A673 (cell line): ENCODE measurements around the gene COX7B. TPM values are rescaled to one million over a fixed set of nuclear protein-coding genes. Genes with fewer than 3 reads are reported as not detected.
"Not testable (repeated sequence)": the region's sequence is repeated elsewhere in the genome, so short reads cannot be mapped to it uniquely, and the experiment has no call there.

ENCODE experiments used
- BruUV-seq: library from RNA; stranded (reverse); fragments of 400-500 nt; replicated peaks from 2 replicates; lab custom pipeline; 2021; lab: Mats Ljungman, UMichigan
- CTCF ChIA-PET: fragments of 300-600 bp; sonication (Branson Sonifier 250); formaldehyde crosslinking; loops from one replicate; lab custom pipeline; 2022; ENCODE audit warnings: antibody characterized with exemption; lab: Charles Lee
- POLR2A ChIA-PET: fragments of 300-600 bp; sonication (Branson Sonifier 250); formaldehyde crosslinking; loops from one replicate; lab custom pipeline; 2022; ENCODE audit warnings: antibody characterized with exemption; ENCODE audit not compliant: low non-redundant PET; lab: Charles Lee
- DNase-seq: peaks from one replicate; pipeline ENCODE4 v3.0.0-alpha.2; 2015; ENCODE audit warnings: low spot score
- H3K27ac ChIP-seq: fragments of 200-600 bp; sonication (generic); 2 replicates; pipeline ENCODE4 v1.5.1; 2016; ENCODE audit warnings: mixed run types, low read depth, mild to moderate bottlenecking, mixed read lengths, antibody characterized with exemption, low read length; ENCODE audit not compliant: poor library complexity, severe bottlenecking
- H3K27me3 ChIP-seq: fragments of 200-600 bp; sonication (generic); replicated peaks from 2 replicates; pipeline ENCODE4 v1.6.1; 2017; ENCODE audit warnings: mixed run types, low read depth, mild to moderate bottlenecking, mixed read lengths, antibody characterized with exemption, low read length; ENCODE audit not compliant: insufficient read depth, poor library complexity
- H3K36me3 ChIP-seq: fragments of 200-600 bp; sonication (generic); 2 replicates; pipeline ENCODE4 v1.6.1; 2016; ENCODE audit warnings: mixed run types, mild to moderate bottlenecking, mixed read lengths, antibody characterized with exemption, low read length; ENCODE audit not compliant: insufficient read depth, poor library complexity, severe bottlenecking
- H3K4me1 ChIP-seq: fragments of 200-600 bp; sonication (generic); 2 replicates; pipeline ENCODE4 v1.6.1; 2017; ENCODE audit warnings: mixed run types, mild to moderate bottlenecking, mixed read lengths, antibody characterized with exemption, low read length; ENCODE audit not compliant: insufficient read depth, poor library complexity, severe bottlenecking
- H3K4me3 ChIP-seq: fragments of 200-600 bp; sonication (generic); 2 replicates; pipeline ENCODE4 v1.5.1; 2016; ENCODE audit warnings: low read depth, mixed run types, mild to moderate bottlenecking, mixed read lengths, low read length; ENCODE audit not compliant: poor library complexity, severe bottlenecking
- H3K9me3 ChIP-seq: fragments of 200-600 bp; sonication (generic); 2 replicates; pipeline ENCODE4 v1.6.1; 2016; ENCODE audit warnings: mixed run types, low read depth, mild to moderate bottlenecking, mixed read lengths, antibody characterized with exemption, low read length; ENCODE audit not compliant: poor library complexity, severe bottlenecking
- EZH2 ChIP-seq: fragments of 200-600 bp; sonication (generic); IDR thresholded peaks from 2 replicates; pipeline ENCODE4 v1.6.1; 2017; ENCODE audit warnings: borderline replicate concordance, low read depth, mild to moderate bottlenecking, mixed read lengths, antibody characterized with exemption, low read length; ENCODE audit not compliant: poor library complexity, severe bottlenecking
- intact Hi-C: fragments of 100-400 bp; cut with micrococcal nuclease; formaldehyde crosslinking; loops from one replicate; pipeline ENCODE4 v1.10.0; 2022; ENCODE audit not compliant: unreplicated experiment
- total RNA-seq: library from RNA; stranded (reverse); gene quantifications from 2 replicates; pipeline ENCODE4 v1.2.3, GENCODE V29; 2021
- TF ChIP-seq, protein P1 (sequence below): fragments of 300-800, 200-600 bp; sonication (generic); conservative IDR thresholded peaks from 2 replicates; pipeline ENCODE4 v1.5.1; 2017; ENCODE audit warnings: low read depth, mild to moderate bottlenecking, antibody characterized with exemption, low read length, moderate library complexity, mixed read lengths

COX7B gene
- total RNA-seq, 1 experiment from 2014 or later = 432 TPM

DNA sequence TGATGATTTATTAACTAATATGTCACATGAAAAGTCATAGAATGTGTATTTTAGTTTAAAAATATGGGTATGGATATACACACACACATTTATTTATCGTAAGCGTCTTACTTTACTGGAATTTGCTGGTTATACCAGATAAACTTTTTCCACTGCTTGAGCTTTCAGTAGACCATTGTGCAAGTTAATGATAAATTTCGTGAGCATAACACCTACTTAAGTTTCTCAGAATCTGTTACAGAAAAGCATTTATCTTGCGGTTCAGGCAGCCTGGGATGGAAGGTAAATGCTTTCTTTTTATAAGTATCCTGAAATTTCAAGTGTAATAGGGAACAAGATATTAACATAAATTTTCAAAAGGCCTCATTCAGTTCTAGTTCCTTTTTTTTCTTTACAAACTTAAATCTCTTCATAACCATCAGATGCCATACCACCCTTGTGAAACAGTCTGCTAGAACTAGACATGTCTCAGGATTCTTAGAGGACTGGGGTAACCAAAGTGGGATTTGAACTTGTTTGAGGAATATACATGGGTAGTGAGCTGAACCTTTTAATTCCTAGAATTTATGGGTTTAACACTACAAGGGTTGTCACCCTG is 38.9 kb downstream of the COX7B start:
- H3K9me3 ChIP-seq = no peaks in the 10 kb centered on the region
- no TSS peak for BruUV-seq
- DNase-seq = no peak
- no peak overlapping the region for H3K27ac ChIP-seq
- intact Hi-C loops = no loop called here
- CTCF ChIA-PET = no interaction called here
- H3K4me1 ChIP-seq = peaks cover 3% of the 10 kb centered on the region
- POLR2A ChIA-PET = interaction anchor here (0.5 kb wide), 1 partner anchor 633 kb away, joined by 5 read pairs; no protein-coding TSS in a partner anchor
- no peaks in the 10 kb centered on the region for H3K36me3 ChIP-seq
- H3K4me3 ChIP-seq = no peak overlapping the region
- TF ChIP-seq, protein P1, sequence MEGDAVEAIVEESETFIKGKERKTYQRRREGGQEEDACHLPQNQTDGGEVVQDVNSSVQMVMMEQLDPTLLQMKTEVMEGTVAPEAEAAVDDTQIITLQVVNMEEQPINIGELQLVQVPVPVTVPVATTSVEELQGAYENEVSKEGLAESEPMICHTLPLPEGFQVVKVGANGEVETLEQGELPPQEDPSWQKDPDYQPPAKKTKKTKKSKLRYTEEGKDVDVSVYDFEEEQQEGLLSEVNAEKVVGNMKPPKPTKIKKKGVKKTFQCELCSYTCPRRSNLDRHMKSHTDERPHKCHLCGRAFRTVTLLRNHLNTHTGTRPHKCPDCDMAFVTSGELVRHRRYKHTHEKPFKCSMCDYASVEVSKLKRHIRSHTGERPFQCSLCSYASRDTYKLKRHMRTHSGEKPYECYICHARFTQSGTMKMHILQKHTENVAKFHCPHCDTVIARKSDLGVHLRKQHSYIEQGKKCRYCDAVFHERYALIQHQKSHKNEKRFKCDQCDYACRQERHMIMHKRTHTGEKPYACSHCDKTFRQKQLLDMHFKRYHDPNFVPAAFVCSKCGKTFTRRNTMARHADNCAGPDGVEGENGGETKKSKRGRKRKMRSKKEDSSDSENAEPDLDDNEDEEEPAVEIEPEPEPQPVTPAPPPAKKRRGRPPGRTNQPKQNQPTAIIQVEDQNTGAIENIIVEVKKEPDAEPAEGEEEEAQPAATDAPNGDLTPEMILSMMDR = no peak
- TF ChIP-seq EZH2 = no peak
- H3K27me3 ChIP-seq = no peaks in the 10 kb centered on the region

DNA sequence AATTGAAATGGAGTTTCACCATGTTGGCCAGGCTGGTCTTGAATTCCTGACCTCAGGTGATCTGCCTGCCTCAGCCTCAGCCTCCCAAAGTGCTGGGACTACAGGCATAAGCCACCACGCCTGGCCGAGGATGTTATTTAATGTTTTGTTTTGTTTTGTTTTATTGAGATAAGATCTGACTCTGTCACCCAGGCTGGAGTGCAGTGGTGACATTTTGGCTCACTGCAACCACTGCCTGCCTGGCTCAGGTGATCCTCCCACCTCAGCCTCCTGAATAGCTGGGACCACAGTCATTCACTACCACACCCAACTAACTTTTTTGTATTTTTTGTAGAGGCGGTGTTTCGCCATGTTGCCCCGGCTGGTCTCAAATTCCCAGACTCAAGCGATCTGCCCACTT is 45.8 kb downstream of the COX7B start:
- H3K27me3 ChIP-seq, intact Hi-C loops, POLR2A ChIA-PET, H3K4me3 ChIP-seq, H3K27ac ChIP-seq, BruUV-seq, DNase-seq, H3K36me3 ChIP-seq, H3K9me3 ChIP-seq, H3K4me1 ChIP-seq, CTCF ChIA-PET: not testable (repeated sequence)

DNA sequence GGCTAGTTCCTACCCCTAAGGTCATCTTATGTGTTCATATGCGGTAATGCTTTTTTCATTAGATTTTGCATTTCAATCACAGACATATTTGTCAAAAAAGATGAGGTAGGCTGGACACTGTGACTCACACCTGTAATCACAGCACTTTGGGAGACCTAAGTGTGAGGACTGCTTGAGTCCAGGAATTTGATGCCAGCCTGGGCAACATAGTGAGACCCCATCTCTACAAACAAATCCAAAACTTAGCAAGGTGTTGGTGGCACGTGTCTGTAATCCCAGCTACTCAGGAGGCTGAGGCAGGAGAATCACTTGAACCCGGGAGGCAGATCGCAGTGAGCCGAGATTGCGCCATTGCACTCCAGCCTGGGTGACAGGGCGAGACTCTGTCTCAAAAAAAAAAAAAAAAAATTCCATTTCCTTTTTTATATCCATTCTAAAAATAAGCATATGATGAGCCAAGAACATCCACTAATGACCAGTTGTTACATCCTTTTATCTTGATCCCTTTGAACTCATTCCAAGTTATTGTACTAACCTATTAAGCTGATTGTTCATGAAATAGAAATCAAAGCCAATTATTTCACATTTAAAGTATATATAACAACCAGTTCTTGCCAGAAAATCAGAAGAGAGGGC is 46.8 kb downstream of the COX7B start:
- TF ChIP-seq EZH2 = no peak
- TF ChIP-seq, protein P1 = no peak
- H3K4me3 ChIP-seq = no peak overlapping the region
- CTCF ChIA-PET = no interaction called here

More for the DNA sequence above, 46.8 kb downstream of the COX7B start:
- no peaks in the 10 kb centered on the region for H3K36me3 ChIP-seq
- H3K9me3 ChIP-seq = no peaks in the 10 kb centered on the region
- intact Hi-C loops = no loop called here
- no peak overlapping the region for H3K27ac ChIP-seq
- no TSS peak for BruUV-seq
- no peaks in the 10 kb centered on the region for H3K4me1 ChIP-seq
- POLR2A ChIA-PET = no interaction called here
- H3K27me3 ChIP-seq = no peaks in the 10 kb centered on the region
- no peak for DNase-seq
